ENCODE data around the gene CHEK1. TPM values are rescaled to one million over a fixed set of nuclear protein-coding genes. Genes with fewer than 3 reads are reported as not detected.

The CHEK1 gene
- total RNA-seq, 1 donor from 2014 or later = 19.3 TPM

DNA sequence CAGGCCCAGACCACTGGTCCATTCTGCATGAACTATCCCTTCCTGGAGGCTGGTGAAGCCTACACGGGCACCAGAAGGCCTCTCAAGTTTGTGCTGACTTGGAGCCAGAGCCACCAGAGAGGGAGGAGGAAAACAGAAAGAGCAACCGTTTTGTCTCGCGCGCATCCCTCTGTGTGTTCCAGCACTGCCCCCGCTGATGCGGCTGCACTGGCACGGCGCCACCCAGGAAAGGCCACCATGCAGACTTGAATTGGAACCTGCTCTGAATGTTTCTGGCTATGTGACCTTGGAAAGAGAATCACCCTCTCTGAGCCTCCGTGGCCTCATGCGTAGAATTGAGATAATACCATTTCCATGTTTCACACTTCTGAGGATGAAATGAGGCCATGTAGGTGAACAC lies 63.1 kb downstream of the CHEK1 start:
- Histone ChIP-seq H3K27me3 (ENCODE audit: control insufficient read depth, insufficient read depth, low read length) (no peaks in the 10 kb centered on the region), H3K36me3 (ENCODE audit: control insufficient read depth, insufficient read depth, low read length) (no peaks in the 10 kb centered on the region), H3K4me3 (ENCODE audit: low read depth, low read length) (no peak overlapping the region)
- TF ChIP-seq, protein P1, sequence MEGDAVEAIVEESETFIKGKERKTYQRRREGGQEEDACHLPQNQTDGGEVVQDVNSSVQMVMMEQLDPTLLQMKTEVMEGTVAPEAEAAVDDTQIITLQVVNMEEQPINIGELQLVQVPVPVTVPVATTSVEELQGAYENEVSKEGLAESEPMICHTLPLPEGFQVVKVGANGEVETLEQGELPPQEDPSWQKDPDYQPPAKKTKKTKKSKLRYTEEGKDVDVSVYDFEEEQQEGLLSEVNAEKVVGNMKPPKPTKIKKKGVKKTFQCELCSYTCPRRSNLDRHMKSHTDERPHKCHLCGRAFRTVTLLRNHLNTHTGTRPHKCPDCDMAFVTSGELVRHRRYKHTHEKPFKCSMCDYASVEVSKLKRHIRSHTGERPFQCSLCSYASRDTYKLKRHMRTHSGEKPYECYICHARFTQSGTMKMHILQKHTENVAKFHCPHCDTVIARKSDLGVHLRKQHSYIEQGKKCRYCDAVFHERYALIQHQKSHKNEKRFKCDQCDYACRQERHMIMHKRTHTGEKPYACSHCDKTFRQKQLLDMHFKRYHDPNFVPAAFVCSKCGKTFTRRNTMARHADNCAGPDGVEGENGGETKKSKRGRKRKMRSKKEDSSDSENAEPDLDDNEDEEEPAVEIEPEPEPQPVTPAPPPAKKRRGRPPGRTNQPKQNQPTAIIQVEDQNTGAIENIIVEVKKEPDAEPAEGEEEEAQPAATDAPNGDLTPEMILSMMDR (IDR thresholded peaks at IDR 0.05; ENCODE audit: insufficient read depth, low read length, poor library complexity, severe bottlenecking) = no peak
- no peak for DNase-seq (ENCODE audit: low read depth)

DNA sequence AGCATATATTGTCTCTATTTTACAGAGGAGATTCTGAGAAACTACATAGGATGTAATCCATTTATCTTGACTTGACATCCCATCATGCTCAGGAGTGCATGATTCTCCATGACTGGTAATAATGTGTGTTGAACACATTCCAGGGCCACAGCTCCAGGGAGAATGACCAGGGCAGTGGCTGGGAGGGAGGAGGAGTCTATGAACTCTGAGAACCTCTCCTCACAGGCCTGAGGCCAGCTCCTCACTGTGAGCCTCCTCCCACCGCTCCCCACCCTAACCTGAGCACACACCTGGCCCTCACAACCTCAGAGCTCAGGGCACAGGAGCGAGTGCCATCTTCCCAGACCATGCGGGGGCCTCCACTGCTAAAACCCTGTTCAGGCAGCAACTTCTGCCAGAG lies 63.7 kb downstream of the CHEK1 start:
- DNase-seq (ENCODE audit: low read depth) = no peak
- Histone ChIP-seq H3K4me3 (ENCODE audit: low read depth, low read length) (no peak overlapping the region), H3K27me3 (ENCODE audit: control insufficient read depth, insufficient read depth, low read length) (no peaks in the 10 kb centered on the region), H3K36me3 (ENCODE audit: control insufficient read depth, insufficient read depth, low read length) (no peaks in the 10 kb centered on the region)
- TF ChIP-seq, protein P1 (IDR thresholded peaks at IDR 0.05; ENCODE audit: insufficient read depth, low read length, poor library complexity, severe bottlenecking) = no peak

DNA sequence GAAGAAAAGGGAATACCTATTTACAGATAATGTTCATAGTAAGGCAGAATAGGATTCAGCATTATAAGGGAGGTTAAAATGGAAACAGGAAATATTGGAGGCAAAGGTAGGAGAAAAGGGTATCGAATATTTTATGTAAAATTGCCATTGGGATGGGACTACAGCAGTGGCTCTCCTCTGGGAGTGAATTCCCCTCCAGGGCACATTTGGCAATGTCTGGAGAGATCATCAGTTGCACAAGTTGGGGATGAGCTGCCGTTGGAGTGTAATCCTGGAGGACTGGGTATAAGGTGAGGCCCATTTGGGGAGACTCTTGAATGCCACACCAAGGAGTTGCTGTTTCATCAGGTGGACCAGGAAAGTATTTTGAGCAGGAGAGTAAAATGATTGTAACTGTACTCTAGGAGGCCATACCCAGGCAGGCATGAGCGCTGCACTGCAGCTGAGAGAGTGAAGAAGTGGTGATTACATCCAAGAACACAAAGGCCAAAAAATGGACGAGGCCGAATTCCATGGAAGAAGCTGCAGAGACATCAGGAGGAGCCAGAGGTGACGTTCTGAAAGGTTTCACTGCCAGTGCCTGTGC lies 64.4 kb downstream of the CHEK1 start:
- H3K4me3 ChIP-seq (ENCODE audit: low read depth, low read length) = no peak overlapping the region
- DNase-seq (ENCODE audit: low read depth) = no peak
- no peaks in the 10 kb centered on the region for H3K36me3 ChIP-seq (ENCODE audit: control insufficient read depth, insufficient read depth, low read length)
- no peaks in the 10 kb centered on the region for H3K27me3 ChIP-seq (ENCODE audit: control insufficient read depth, insufficient read depth, low read length)
- TF ChIP-seq, protein P1 (IDR thresholded peaks at IDR 0.05; ENCODE audit: insufficient read depth, low read length, poor library complexity, severe bottlenecking) = no peak

DNA sequence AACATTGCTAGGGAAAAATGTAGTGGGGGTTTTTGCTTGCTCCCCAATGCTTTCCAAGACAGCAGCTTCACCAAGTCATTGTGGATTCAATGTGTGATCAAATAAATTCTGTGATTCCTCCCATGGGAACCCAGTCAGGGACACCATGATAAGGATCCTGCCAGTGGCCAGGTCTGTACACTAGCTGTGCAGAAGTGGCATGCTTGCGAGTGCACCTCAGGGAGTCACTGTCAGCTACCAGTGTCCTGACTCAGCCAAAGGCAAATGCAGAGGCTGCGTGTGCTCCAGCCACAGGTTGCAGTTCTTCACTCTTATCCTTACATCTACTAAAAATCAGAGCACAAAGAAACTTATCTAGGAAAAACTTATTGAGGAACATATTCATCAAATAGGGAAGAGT lies 65.0 kb downstream of the CHEK1 start:
- TF ChIP-seq, protein P1 (IDR thresholded peaks at IDR 0.05; ENCODE audit: insufficient read depth, low read length, poor library complexity, severe bottlenecking) = no peak
- H3K4me3 ChIP-seq (ENCODE audit: low read depth, low read length) = no peak overlapping the region
- H3K27me3 ChIP-seq (ENCODE audit: control insufficient read depth, insufficient read depth, low read length) = no peaks in the 10 kb centered on the region
- no peaks in the 10 kb centered on the region for H3K36me3 ChIP-seq (ENCODE audit: control insufficient read depth, insufficient read depth, low read length)
- no peak for DNase-seq (ENCODE audit: low read depth)

DNA sequence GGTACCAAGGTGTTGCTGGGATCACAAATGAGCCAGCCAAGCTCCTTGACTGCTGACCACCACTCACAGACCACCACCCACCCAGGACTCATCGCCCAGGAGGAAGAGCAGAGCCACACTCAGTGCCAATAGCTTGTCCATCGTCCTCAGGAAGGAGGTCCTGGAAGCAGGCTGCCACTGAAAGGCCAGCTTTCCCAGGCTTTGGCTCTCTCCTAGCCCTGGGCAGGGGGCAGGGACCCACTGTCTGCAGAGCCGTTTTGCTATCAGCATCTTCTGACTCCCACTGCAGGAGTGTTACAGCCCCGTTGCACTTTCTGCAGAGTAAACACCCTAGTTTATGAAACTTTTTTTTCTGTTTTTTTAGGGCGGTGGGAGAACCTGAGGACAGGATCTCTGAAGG lies 67.9 kb downstream of the CHEK1 start:
- H3K27me3 ChIP-seq (ENCODE audit: control insufficient read depth, insufficient read depth, low read length) = no peaks in the 10 kb centered on the region
- H3K4me3 ChIP-seq (ENCODE audit: low read depth, low read length) = no peak overlapping the region
- DNase-seq (ENCODE audit: low read depth) = no peak
- H3K36me3 ChIP-seq (ENCODE audit: control insufficient read depth, insufficient read depth, low read length) = no peaks in the 10 kb centered on the region
- TF ChIP-seq, protein P1 (IDR thresholded peaks at IDR 0.05; ENCODE audit: insufficient read depth, low read length, poor library complexity, severe bottlenecking) = no peak

DNA sequence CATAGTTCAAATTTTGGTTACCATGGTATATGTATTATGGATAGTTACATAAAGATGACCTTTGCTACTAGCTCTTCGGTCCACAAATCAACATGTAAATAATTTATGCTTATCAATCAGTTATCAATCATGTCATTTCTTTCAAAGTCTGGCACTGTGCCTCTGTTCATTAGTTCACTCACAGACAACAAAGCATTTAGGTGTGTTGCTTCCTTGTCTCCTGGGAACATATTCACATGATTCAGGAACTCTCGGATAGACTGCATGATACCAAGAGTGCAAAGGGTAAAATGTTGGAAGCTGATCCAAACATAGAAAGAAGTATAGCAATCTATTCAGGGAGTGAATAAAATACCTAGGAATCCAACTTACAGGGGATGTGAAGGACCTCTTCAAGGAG lies 70.0 kb downstream of the CHEK1 start:
- DNase-seq (ENCODE audit: low read depth) = no peak
- Histone ChIP-seq H3K27me3 (ENCODE audit: control insufficient read depth, insufficient read depth, low read length) (no peaks in the 10 kb centered on the region), H3K36me3 (ENCODE audit: control insufficient read depth, insufficient read depth, low read length) (no peaks in the 10 kb centered on the region), H3K4me3 (ENCODE audit: low read depth, low read length) (no peak overlapping the region)
- TF ChIP-seq, protein P1 (IDR thresholded peaks at IDR 0.05; ENCODE audit: insufficient read depth, low read length, poor library complexity, severe bottlenecking) = no peak
